C4-2B (cell line): ENCODE results near the gene ZBTB12.

Experiments used
- CTCF ChIP-seq: fragments of 450-650 bp; conservative IDR thresholded peaks from 2 replicates; pipeline ENCODE4 v1.5.1; 2017; ENCODE audit warnings: mild to moderate bottlenecking
- ZFX ChIP-seq: fragments of 450-650 bp; IDR thresholded peaks from 2 replicates; pipeline ENCODE4 v1.6.1; 2017

GRCh38 chr6:31883676-31884075, 18.2 kb downstream of the ZBTB12 start:
- TF ChIP-seq CTCF (no peak), ZFX (no peak)
